Keratinocyte (primary cell): ENCODE results near the gene ZP1. TPM values are rescaled to one million over a fixed set of nuclear protein-coding genes. Genes with fewer than 3 reads are reported as not detected.
A peak's percentile ranks its signal among the peaks of the same experiment; 100 is the strongest.

ENCODE experiments used
- DNase-seq: peaks from one replicate; pipeline ENCODE4 v3.0.0-alpha.2; 2011; ENCODE audit warnings: low read depth, missing footprints, low spot score
- FAIRE-seq: peaks from 2 replicates; lab custom pipeline; 2011; peaks lifted over from hg19 to GRCh38; lab: Jason Lieb, UNC
- H2AFZ ChIP-seq: 2 replicates; pipeline ENCODE4 v1.6.0; 2012; ENCODE audit warnings: low read length, control low read depth, inconsistent platforms; ENCODE audit not compliant: control insufficient read depth
- H3K27ac ChIP-seq: 2 replicates; pipeline ENCODE4 v1.5.1; 2011; ENCODE audit warnings: low read length; ENCODE audit not compliant: control insufficient read depth, insufficient read depth
- H3K27me3 ChIP-seq: 3 replicates; pipeline ENCODE4 v1.6.0; 2011; ENCODE audit warnings: low read length; ENCODE audit not compliant: control insufficient read depth, insufficient read depth; ENCODE audit errors: extremely low read depth
- H3K36me3 ChIP-seq, 2 experiments: 2 replicates in 1 of 2; 3 replicates in 1 of 2; pipeline ENCODE4 v1.5.1; 2011; ENCODE audit warnings: low read length in 2 of 2, mild to moderate bottlenecking in 1 of 2; ENCODE audit not compliant: control insufficient read depth in 2 of 2, insufficient read depth in 2 of 2; ENCODE audit errors: extremely low read depth in 1 of 2
- H3K4me1 ChIP-seq: 3 replicates; pipeline ENCODE4 v1.5.1; 2011; ENCODE audit warnings: low read length; ENCODE audit not compliant: control insufficient read depth, insufficient read depth; ENCODE audit errors: extremely low read depth
- H3K4me2 ChIP-seq: 3 replicates; pipeline ENCODE4 v1.6.0; 2011; ENCODE audit warnings: low read depth, low read length; ENCODE audit not compliant: control insufficient read depth, insufficient read depth; ENCODE audit errors: extremely low read depth
- H3K4me3 ChIP-seq, 3 experiments: fragments of 200-600 bp in 1 of 3; sonication (generic) in 1 of 3; 2 replicates in 2 of 3; 3 replicates in 1 of 3; pipeline ENCODE4 v1.5.1; 2011 to 2016; ENCODE audit warnings: low read length in 3 of 3, mild to moderate bottlenecking in 3 of 3, control low read depth in 2 of 3, inconsistent platforms in 1 of 3, low read depth in 1 of 3, mixed read lengths in 1 of 3, mixed run types in 1 of 3, moderate library complexity in 1 of 3; ENCODE audit not compliant: control insufficient read depth in 2 of 3, insufficient read depth in 2 of 3; ENCODE audit errors: extremely low read depth in 1 of 3
- H3K79me2 ChIP-seq: 2 replicates; pipeline ENCODE4 v1.6.0; 2012; ENCODE audit warnings: low read length; ENCODE audit not compliant: control insufficient read depth, insufficient read depth
- H3K9ac ChIP-seq: 3 replicates; pipeline ENCODE4 v1.6.0; 2011; ENCODE audit warnings: low read length; ENCODE audit not compliant: control insufficient read depth, insufficient read depth; ENCODE audit errors: extremely low read depth
- H3K9me1 ChIP-seq: 3 replicates; pipeline ENCODE4 v1.6.0; 2011; ENCODE audit warnings: low read length; ENCODE audit not compliant: control insufficient read depth, insufficient read depth; ENCODE audit errors: extremely low read depth
- H3K9me3 ChIP-seq: 2 replicates; pipeline ENCODE4 v1.5.1; 2012; ENCODE audit warnings: low read depth, low read length; ENCODE audit not compliant: control insufficient read depth
- H4K20me1 ChIP-seq: 3 replicates; pipeline ENCODE4 v1.6.0; 2011; ENCODE audit warnings: low read length; ENCODE audit not compliant: control insufficient read depth, insufficient read depth; ENCODE audit errors: extremely low read depth
- CTCF ChIP-seq, 3 experiments: IDR thresholded peaks in 1 of 3; conservative IDR thresholded peaks in 1 of 3; optimal IDR thresholded peaks in 1 of 3; 2 replicates in 2 of 3; 3 replicates in 1 of 3; pipeline versions ENCODE3 to v1.5.1; 2011; ENCODE audit warnings: low read length in 3 of 3, mild to moderate bottlenecking in 3 of 3, moderate library complexity in 2 of 3, control low read depth in 1 of 3, inconsistent platforms in 1 of 3; ENCODE audit not compliant: insufficient read depth in 2 of 3; ENCODE audit errors: extremely low read depth in 1 of 3
- EZH2 ChIP-seq: IDR thresholded peaks from one replicate; pipeline ENCODE4 v1.6.1; 2012; ENCODE audit warnings: inconsistent platforms, mild to moderate bottlenecking, low read length, moderate library complexity
- dilution Hi-C: fragments of 300-500 bp; cut with MboI; formaldehyde crosslinking; loops from one replicate; pipeline ENCODE4 v1.7.0; 2020; ENCODE audit warnings: low sequenced_read_pairs; ENCODE audit not compliant: extremely low pct_ligation_motif_present
- polyA plus RNA-seq, 5 experiments: library from polyadenylated mRNA; depleted of rRNA in 3 of 5; stranded (reverse) in 3 of 5; stranded (forward) in 1 of 5; unstranded in 1 of 5; fragments of >200 nt; gene quantifications; 1 replicate in 1 of 5; 2 replicates in 3 of 5; 3 replicates in 1 of 5; pipeline versions ENCODE4 v1.2.1 to v1.2.3, GENCODE V29; 2011 to 2012; ENCODE audit warnings: missing spikeins in 2 of 5, low read depth in 1 of 5, low replicate concordance in 1 of 5

ZP1 gene
- polyA plus RNA-seq, 1 donor (not counting 4 experiments of a cell fraction or from before 2014, with no cell fraction given), result not detected

DNA sequence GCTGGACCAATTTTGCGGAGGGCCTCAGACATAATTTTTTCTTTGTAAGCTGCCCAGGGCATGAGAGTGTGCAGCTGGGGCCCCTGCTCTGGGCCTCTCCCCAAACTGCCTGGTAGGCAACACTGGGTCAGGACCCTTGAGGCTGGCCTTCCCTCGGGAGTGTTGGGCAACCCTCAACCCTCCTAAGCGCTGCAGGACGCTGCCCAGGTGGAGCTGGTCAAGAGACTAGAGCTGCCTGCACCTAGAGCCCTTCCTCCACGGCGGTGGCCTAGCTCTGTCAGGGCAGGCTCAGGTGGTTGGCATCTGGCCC, 56.4 kb downstream of the ZP1 start:
- Histone ChIP-seq H3K9me1 (peaks cover 2% of the 10 kb centered on the region), H3K9ac (peak overlapping the region; percentile 84), H3K4me1 (peaks cover 28% of the 10 kb centered on the region), H4K20me1 (peaks cover 2% of the 10 kb centered on the region), H2AFZ (peak overlapping the region; percentile 56), H3K27me3 (no peaks in the 10 kb centered on the region), H3K4me3 (peak overlapping the region in 1 of 3 experiments; percentile 90), H3K27ac (peak overlapping the region; percentile 75), H3K36me3 (peaks cover 19 to 27% of the 10 kb centered on the region in 2 experiments), H3K9me3 (no peaks in the 10 kb centered on the region), H3K4me2 (peak overlapping the region; percentile 70), H3K79me2 (peaks cover 9% of the 10 kb centered on the region)
- DNase-seq (no peak), FAIRE-seq (no peak)
- dilution Hi-C loops, result no loop called here
- TF ChIP-seq CTCF (optimal IDR thresholded peaks at IDR 0.05 in 1 of 3, IDR thresholded peaks at IDR 0.05 in 1 of 3, conservative IDR thresholded peaks at IDR 0.05 in 1 of 3; ENCODE audit: extremely low read depth in 1 of 3, insufficient read depth in 2 of 3, low read length in 3 of 3) (no peak), EZH2 (no peak)

DNA sequence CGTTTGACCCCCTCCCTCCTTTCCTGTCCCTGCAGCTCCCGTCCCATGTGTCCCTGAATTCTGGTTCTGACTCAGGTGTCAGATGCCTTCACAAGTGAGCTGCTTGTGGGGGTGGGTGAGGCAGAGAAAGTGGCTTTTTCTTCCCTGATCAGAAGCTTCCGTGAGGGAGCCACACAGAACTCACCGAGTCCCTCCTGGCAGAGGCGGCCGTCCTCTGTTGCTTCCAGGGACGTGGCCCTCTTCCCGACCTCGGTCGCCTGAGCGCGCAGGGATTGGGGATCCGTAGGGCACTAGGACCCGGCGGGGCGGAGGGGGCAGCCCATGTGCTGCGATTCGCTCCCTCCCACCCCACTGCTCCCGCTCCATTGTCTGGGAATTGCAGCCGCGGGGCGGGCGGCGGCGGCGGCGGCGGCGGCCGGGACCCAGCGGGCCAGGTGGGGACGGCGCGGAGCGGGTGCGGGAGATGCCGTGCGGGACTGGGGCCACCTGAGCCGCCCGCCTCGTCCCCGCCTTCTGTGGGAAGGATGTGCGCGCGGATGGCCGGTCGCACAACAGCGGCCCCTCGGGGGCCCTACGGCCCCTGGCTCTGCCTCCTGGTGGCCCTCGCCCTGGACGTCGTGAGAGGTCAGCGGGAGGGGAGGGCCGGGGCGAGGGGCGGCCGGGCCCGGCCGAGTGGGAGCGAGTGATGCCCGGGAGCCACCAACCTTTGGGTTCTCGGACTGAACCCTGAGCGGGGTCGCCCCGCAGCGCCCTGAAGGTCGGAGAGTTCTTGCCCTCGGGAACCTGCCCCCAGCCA, 57.0 kb downstream of the ZP1 start, which contains the start of gene TMEM132A:
TSS of gene TMEM132A (plus strand) at position 351 of the 796 bp plus-strand sequence. CDS start at position 525, 174 bp downstream.
- Histone ChIP-seq H3K9ac (peak within 1 kb of the TSS; percentile 84), H4K20me1 (peaks cover 2% of the 10 kb centered on the region), H3K36me3 (peaks cover 18 to 32% of the 10 kb centered on the region in 2 experiments), H3K9me3 (no peaks in the 10 kb centered on the region), H3K27ac (peak within 1 kb of the TSS; percentile 75), H3K9me1 (peaks cover 2% of the 10 kb centered on the region), H3K79me2 (peaks cover 7% of the 10 kb centered on the region), H3K4me3 (peak within 1 kb of the TSS; percentile 74 to 91 (median 90)), H2AFZ (peak within 1 kb of the TSS; percentile 56), H3K4me1 (peaks cover 22% of the 10 kb centered on the region), H3K27me3 (no peaks in the 10 kb centered on the region), H3K4me2 (peak within 1 kb of the TSS; percentile 70)
- TF ChIP-seq EZH2, result no peak
- TF ChIP-seq CTCF (optimal IDR thresholded peaks at IDR 0.05 in 1 of 3, IDR thresholded peaks at IDR 0.05 in 1 of 3, conservative IDR thresholded peaks at IDR 0.05 in 1 of 3; ENCODE audit: extremely low read depth in 1 of 3, insufficient read depth in 2 of 3, low read length in 3 of 3), result no peak
- no peak for FAIRE-seq
- dilution Hi-C loops, result no loop called here
- DNase-seq, result no peak

Other genes starting within 250 kb of the ZP1 start
- gene MS4A8, start 167.9 kb upstream of the ZP1 start, polyA plus RNA-seq, result not detected in 3 replicates
- not detected in 3 replicates for gene MS4A18, start 142.8 kb upstream of the ZP1 start, polyA plus RNA-seq
- 0.03 TPM in 1 of 3 replicates, not detected in the others for gene MS4A15, start 110.7 kb upstream of the ZP1 start, polyA plus RNA-seq
- not detected in 3 replicates for gene MS4A10, start 82.2 kb upstream of the ZP1 start, polyA plus RNA-seq
- 21.4 to 44.1 TPM (median 29.3 TPM) in 3 replicates for gene CCDC86, start 25.4 kb upstream of the ZP1 start, polyA plus RNA-seq
- gene PTGDR2, start 11.6 kb upstream of the ZP1 start, polyA plus RNA-seq, result not detected in 3 replicates
- gene PRPF19, start 39.0 kb downstream of the ZP1 start, polyA plus RNA-seq, result 16.9 to 67.7 TPM (median 35.4 TPM) in 3 replicates
- gene TMEM109, start 46.6 kb downstream of the ZP1 start, polyA plus RNA-seq, result 19.0 to 42.3 TPM (median 25.2 TPM) in 3 replicates
- 16.6 to 54.1 TPM (median 29.7 TPM) in 3 replicates for gene TMEM132A, start 56.9 kb downstream of the ZP1 start, polyA plus RNA-seq
- gene SLC15A3, start 84.6 kb downstream of the ZP1 start, polyA plus RNA-seq, result 0.79 to 2.0 TPM (median 1.0 TPM) in 3 replicates
- 0.03 TPM in 3 replicates for gene CD6, start 104.1 kb downstream of the ZP1 start, polyA plus RNA-seq
- not detected in 3 replicates for gene CD5, start 234.9 kb downstream of the ZP1 start, polyA plus RNA-seq